Femur (tissue), 1 donor: ENCODE data around the gene KAT14.
"Not testable (repeated sequence)": the region's sequence is repeated elsewhere in the genome, so short reads cannot be mapped to it uniquely, and the experiment has no call there.

Experiments
- DNase-seq: peaks from one replicate; pipeline ENCODE4 v3.0.0-alpha.2; 2017

Gene KAT14

DNA sequence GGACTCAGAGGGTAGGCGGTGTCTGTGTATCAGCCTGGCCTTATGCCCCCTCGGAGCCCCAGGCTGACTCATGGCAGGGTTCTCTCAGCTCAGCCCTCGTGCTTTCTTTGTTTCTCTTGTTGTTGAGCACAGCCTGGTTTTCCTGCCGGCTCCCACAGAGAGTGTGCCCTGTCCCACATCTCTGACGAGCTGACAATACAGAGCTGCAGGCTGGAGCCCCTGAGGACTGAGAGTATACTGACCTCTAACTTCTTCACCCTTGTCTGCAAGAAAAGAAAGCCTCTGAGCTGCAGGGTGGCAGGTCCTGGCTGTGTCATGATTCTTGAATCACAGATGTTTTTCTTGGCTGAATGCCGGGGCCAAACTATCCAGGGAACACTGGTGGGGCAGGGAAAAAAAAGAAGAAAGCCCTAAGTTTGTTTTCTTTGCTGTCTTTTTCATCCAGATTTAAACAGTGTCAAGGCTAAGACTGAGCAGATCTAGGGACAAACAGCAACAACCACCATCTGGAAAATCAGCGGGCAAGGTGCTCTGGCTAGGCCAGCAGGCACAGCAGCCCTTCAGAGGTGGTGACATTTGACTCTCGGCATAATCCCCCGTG, 87.4 kb downstream of the KAT14 start:
- peak; percentile 49 for DNase-seq

DNA sequence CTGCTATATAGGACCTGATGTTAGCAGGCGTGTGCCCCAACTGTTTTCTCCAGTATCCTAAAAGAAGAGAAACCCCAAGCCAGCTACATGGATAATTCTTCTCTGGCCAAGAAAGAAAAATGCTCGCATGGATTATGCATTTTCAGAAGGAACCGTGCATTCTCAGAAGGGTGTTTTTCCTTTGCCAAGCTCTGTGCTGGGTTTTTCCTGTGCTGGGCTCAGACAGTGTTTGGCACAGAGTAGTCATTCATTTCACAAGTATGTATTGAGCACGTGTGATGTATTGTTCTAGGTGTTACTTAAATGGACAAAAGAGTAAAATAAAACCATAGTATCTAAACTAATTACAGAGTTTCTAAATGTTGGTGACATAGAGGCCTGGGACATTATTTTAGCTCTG, 88.0 kb downstream of the KAT14 start:
- no peak for DNase-seq

DNA sequence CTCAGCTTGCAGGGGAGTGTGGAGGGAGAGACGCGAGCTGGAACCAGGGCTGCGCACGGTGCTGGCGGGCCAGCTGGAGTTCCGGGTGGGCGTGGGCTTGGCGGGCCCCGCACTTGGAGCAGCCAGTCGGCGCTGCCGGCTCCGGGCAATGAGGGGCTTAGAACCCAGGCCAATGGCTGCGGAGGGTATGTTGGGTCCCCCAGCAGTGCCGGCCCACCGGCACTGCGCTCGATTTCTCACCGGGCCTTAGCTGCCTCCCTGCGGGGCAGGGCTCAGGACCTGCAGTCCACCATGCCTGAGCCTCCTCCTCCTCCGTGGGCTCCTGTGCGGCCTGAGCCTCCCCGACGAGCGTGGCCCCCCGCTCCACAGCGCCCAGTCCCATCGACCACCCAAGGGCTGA, 89.1 kb downstream of the KAT14 start:
- not testable (repeated sequence) for DNase-seq

DNA sequence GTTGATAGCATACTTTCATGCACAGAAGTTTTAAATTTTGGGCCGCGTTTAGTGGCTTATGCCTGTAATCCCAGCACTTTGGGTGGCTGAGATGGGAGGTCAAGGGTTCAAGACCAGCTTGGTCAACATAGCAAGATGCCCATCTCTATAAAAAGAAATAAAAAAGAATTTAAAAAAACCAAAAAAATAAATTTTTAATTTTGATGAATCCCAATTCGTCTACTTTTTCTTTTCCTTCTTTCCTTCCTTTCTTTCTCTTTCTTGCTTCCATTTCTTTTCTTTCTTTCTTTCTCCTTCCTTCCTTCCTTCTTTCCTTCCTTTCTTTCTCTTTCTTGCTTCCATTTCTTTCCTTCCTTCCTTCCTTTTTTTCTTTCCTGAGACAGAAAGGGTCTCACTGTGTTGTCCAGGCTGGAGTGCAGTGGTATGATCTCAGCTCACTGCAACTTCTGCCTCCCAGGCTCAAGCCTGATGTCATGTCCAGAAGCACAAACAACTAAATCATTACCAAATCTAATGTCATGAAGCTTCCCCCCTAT, 95.8 kb downstream of the KAT14 start:
- DNase-seq = no peak
